Neural progenitor cell (in vitro differentiated cells): ENCODE measurements around the gene SYNDIG1. TPM values are rescaled to one million over a fixed set of nuclear protein-coding genes. Genes with fewer than 3 reads are reported as not detected.

Source experiments
- DNase-seq: peaks from one replicate; pipeline ENCODE4 v3.0.0-alpha.2; 2016; ENCODE audit warnings: low spot score
- H2AFZ ChIP-seq: fragments of 200-600 bp; sonication (generic); replicated peaks from 2 replicates; pipeline ENCODE4 v1.6.1; 2016; ENCODE audit warnings: antibody characterized with exemption
- H3F3A ChIP-seq: fragments of 200-600 bp; sonication (generic); 2 replicates; pipeline ENCODE4 v1.6.1; 2016; ENCODE audit warnings: antibody characterized with exemption, low read depth
- H3K27ac ChIP-seq: fragments of 200-600 bp; sonication (generic); 2 replicates; pipeline ENCODE4 v1.5.1; 2016; ENCODE audit warnings: mild to moderate bottlenecking
- H3K27me3 ChIP-seq: fragments of 200-600 bp; sonication (generic); 2 replicates; pipeline ENCODE4 v1.6.1; 2016; ENCODE audit warnings: mild to moderate bottlenecking, moderate library complexity
- H3K36me3 ChIP-seq: fragments of 200-600 bp; sonication (generic); 2 replicates; pipeline ENCODE4 v1.5.1; 2016
- H3K4me1 ChIP-seq: fragments of 200-600 bp; sonication (generic); 2 replicates; pipeline ENCODE4 v1.6.1; 2016; ENCODE audit warnings: mixed run types
- H3K4me2 ChIP-seq: fragments of 200-600 bp; sonication (generic); 2 replicates; pipeline ENCODE4 v1.6.1; 2016
- H3K4me3 ChIP-seq: fragments of 200-600 bp; sonication (generic); 2 replicates; pipeline ENCODE4 v1.5.1; 2016
- H3K79me2 ChIP-seq: fragments of 200-600 bp; sonication (generic); 2 replicates; pipeline ENCODE4 v1.6.1; 2016; ENCODE audit warnings: low read depth
- H3K9ac ChIP-seq: fragments of 200-600 bp; sonication (generic); 2 replicates; pipeline ENCODE4 v1.6.1; 2016
- H3K9me3 ChIP-seq: fragments of 200-600 bp; sonication (generic); 2 replicates; pipeline ENCODE4 v1.5.1; 2016; ENCODE audit warnings: low read depth
- H4K20me1 ChIP-seq: fragments of 200-600 bp; sonication (generic); 2 replicates; pipeline ENCODE4 v1.6.1; 2016; ENCODE audit warnings: low read depth
- H3K27ac Mint-ChIP-seq: 3 replicates; pipeline ENCODE4 v1.8.0; 2021; ENCODE audit warnings: mixed read lengths
- H3K27me3 Mint-ChIP-seq: 2 replicates; pipeline ENCODE4 v1.8.0; 2022; ENCODE audit warnings: low read depth, mild to moderate bottlenecking, inconsistent platforms, moderate library complexity, mixed read lengths; ENCODE audit not compliant: insufficient read depth
- H3K36me3 Mint-ChIP-seq: 3 replicates; pipeline ENCODE4 v1.8.0; 2021; ENCODE audit warnings: mixed read lengths
- H3K4me1 Mint-ChIP-seq: 3 replicates; pipeline ENCODE4 v1.8.0; 2021; ENCODE audit warnings: mixed read lengths
- H3K4me3 Mint-ChIP-seq: 3 replicates; pipeline ENCODE4 v1.8.0; 2021; ENCODE audit warnings: mild to moderate bottlenecking, moderate library complexity, mixed read lengths
- H3K9me3 Mint-ChIP-seq: 3 replicates; pipeline ENCODE4 v1.8.0; 2020; ENCODE audit warnings: mixed read lengths
- EZH2 ChIP-seq: fragments of 200-600 bp; sonication (generic); IDR thresholded peaks from 2 replicates; pipeline ENCODE4 v1.6.1; 2017; ENCODE audit warnings: antibody characterized with exemption, mild to moderate bottlenecking, moderate library complexity
- EZH2phosphoT487 ChIP-seq: fragments of 200-600 bp; sonication (generic); IDR thresholded peaks from 2 replicates; pipeline ENCODE4 v1.6.1; 2017; ENCODE audit warnings: antibody characterized with exemption
- total RNA-seq: library from RNA; depleted of rRNA; stranded (reverse); fragments of >200 nt; gene quantifications from 2 replicates; pipeline ENCODE4 v1.2.3, GENCODE V29; 2015; ENCODE audit warnings: low replicate concordance
- TF ChIP-seq, protein P1 (sequence below): fragments of 200-600 bp; sonication (generic); IDR thresholded peaks from 2 replicates; pipeline ENCODE4 v1.5.1; 2017; ENCODE audit warnings: antibody characterized with exemption, mild to moderate bottlenecking

The SYNDIG1 gene
- total RNA-seq, 1 donor from 2014 or later, result 1.0 TPM

DNA sequence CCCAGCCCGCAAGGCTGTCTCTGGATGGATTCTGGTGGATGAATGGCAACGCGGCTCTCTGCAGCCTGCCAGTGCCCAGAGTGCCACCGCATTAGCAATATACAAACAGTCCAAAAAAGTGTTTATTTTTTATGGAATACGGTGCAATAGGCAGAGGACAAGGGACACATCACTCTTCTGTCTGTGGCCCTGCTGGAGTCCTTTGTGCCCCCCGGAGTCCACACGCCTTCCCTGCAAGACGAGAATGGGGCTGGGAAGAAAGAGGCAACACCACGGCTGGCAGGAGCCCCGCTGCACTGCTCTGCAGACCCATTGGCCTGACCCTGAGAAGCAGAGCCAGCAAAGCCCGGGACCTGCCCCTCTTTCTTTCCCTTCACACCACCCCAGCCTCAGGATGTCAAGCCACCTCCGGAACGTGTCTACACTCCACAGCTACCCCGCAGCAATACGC, 196.3 kb downstream of the SYNDIG1 start:
- no peak overlapping the region for H3K4me3 ChIP-seq
- no peak overlapping the region for H3K4me2 ChIP-seq
- peaks cover 11% of the 10 kb centered on the region for H3K4me1 Mint-ChIP-seq
- H4K20me1 ChIP-seq, result no peaks in the 10 kb centered on the region
- no peaks in the 10 kb centered on the region for H3K27me3 ChIP-seq
- no peaks in the 10 kb centered on the region for H3K36me3 ChIP-seq
- no peak for DNase-seq
- H3K9me3 ChIP-seq, result no peaks in the 10 kb centered on the region
- TF ChIP-seq EZH2 (no peak), EZH2phosphoT487 (no peak)
- TF ChIP-seq, protein P1, sequence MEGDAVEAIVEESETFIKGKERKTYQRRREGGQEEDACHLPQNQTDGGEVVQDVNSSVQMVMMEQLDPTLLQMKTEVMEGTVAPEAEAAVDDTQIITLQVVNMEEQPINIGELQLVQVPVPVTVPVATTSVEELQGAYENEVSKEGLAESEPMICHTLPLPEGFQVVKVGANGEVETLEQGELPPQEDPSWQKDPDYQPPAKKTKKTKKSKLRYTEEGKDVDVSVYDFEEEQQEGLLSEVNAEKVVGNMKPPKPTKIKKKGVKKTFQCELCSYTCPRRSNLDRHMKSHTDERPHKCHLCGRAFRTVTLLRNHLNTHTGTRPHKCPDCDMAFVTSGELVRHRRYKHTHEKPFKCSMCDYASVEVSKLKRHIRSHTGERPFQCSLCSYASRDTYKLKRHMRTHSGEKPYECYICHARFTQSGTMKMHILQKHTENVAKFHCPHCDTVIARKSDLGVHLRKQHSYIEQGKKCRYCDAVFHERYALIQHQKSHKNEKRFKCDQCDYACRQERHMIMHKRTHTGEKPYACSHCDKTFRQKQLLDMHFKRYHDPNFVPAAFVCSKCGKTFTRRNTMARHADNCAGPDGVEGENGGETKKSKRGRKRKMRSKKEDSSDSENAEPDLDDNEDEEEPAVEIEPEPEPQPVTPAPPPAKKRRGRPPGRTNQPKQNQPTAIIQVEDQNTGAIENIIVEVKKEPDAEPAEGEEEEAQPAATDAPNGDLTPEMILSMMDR, result no peak
- H3K79me2 ChIP-seq, result no peaks in the 10 kb centered on the region
- no peak overlapping the region for H3K9ac ChIP-seq
- no peaks in the 10 kb centered on the region for H3F3A ChIP-seq
- no peak overlapping the region for H3K27ac ChIP-seq
- H3K27me3 Mint-ChIP-seq, result peaks cover 6% of the 10 kb centered on the region
- H3K36me3 Mint-ChIP-seq, result no peaks in the 10 kb centered on the region
- peaks cover 7% of the 10 kb centered on the region for H3K9me3 Mint-ChIP-seq
- no peak overlapping the region for H2AFZ ChIP-seq
- H3K4me3 Mint-ChIP-seq, result no peak overlapping the region
- no peaks in the 10 kb centered on the region for H3K4me1 ChIP-seq
- no peak overlapping the region for H3K27ac Mint-ChIP-seq

DNA sequence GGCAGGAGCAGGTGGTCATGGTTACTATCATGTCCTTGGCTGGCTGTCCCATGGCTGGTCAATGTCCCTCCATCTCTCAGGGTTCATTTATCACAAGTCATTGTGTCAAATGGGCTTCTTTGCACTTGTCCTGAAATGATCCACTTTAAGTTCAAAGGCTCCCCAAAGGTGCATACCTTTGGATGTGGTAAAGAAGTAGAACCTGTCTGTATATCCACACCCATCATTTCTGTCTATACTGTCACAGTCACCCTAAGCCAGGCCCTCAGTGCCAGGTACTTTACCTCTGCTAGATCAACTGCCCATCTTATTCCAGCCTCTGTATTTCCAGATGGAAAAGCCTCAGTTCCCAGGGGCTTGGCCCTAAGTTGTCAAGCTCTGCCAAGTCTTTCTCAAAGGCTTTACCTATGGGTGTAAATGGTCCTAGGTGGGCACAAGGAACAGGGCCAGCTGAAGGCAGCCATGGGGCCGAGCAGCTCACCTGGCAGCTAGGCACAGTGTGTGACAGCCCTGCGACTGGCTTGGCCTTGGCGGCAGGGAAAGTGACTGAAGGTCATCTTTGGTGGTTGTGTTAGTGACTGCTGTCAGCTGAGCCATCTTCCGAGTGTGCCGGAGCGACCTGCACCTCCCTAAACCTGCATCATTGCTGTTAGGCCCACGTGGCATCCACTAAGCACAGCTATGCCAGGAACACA, 198.4 kb downstream of the SYNDIG1 start:
- no peaks in the 10 kb centered on the region for H4K20me1 ChIP-seq
- no peaks in the 10 kb centered on the region for H3K36me3 Mint-ChIP-seq
- H3K27ac Mint-ChIP-seq, result no peak overlapping the region

DNA sequence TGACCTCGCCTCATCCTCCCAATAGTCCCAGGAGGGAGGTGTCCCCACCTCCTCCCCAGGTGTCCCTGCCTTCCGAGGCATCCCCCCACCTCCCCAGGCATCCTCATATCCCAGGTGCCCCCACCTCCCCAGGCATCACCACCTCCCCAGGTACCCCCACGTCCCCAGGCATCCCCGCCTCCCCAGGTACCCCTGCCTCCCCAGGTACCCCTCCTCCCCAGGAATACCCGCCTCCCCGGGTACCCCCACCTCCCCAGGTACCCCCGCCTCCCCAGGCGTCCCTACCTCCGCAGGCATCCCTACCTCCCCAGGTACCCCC, 198.9 kb downstream of the SYNDIG1 start:
- Histone ChIP-seq H3K27me3 (no peaks in the 10 kb centered on the region), H3K9ac (no peak overlapping the region), H3K79me2 (no peaks in the 10 kb centered on the region), H3K36me3 (no peaks in the 10 kb centered on the region), H3K4me1 (no peaks in the 10 kb centered on the region), H2AFZ (no peak overlapping the region), H4K20me1 (no peaks in the 10 kb centered on the region), H3K27ac (no peak overlapping the region), H3K9me3 (no peaks in the 10 kb centered on the region), H3K4me3 (no peak overlapping the region), H3F3A (no peaks in the 10 kb centered on the region), H3K4me2 (no peak overlapping the region)
- H3K27me3 Mint-ChIP-seq, result peaks cover 6% of the 10 kb centered on the region
- H3K9me3 Mint-ChIP-seq, result peaks cover 7% of the 10 kb centered on the region
- no peaks in the 10 kb centered on the region for H3K36me3 Mint-ChIP-seq
- peaks cover 5% of the 10 kb centered on the region for H3K4me1 Mint-ChIP-seq
- no peak overlapping the region for H3K4me3 Mint-ChIP-seq
- no peak for DNase-seq
- TF ChIP-seq EZH2 (no peak), EZH2phosphoT487 (no peak)
- TF ChIP-seq, protein P1, result no peak
- H3K27ac Mint-ChIP-seq, result no peak overlapping the region

More for the DNA sequence above, 198.4 kb downstream of the SYNDIG1 start:
- no peak for DNase-seq
- H3K4me3 ChIP-seq, result no peak overlapping the region
- H2AFZ ChIP-seq, result no peak overlapping the region
- no peak overlapping the region for H3K4me3 Mint-ChIP-seq
- H3K9ac ChIP-seq, result no peak overlapping the region
- no peaks in the 10 kb centered on the region for H3K79me2 ChIP-seq
- TF ChIP-seq, protein P1, result no peak
- TF ChIP-seq EZH2 (no peak), EZH2phosphoT487 (no peak)
- peaks cover 10% of the 10 kb centered on the region for H3K4me1 Mint-ChIP-seq
- H3K4me1 ChIP-seq, result no peaks in the 10 kb centered on the region
- H3K27me3 Mint-ChIP-seq, result peaks cover 6% of the 10 kb centered on the region
- no peak overlapping the region for H3K27ac ChIP-seq
- H3F3A ChIP-seq, result no peaks in the 10 kb centered on the region
- H3K4me2 ChIP-seq, result no peak overlapping the region
- no peaks in the 10 kb centered on the region for H3K27me3 ChIP-seq
- no peaks in the 10 kb centered on the region for H3K36me3 ChIP-seq
- H3K9me3 Mint-ChIP-seq, result peaks cover 7% of the 10 kb centered on the region
- H3K9me3 ChIP-seq, result no peaks in the 10 kb centered on the region
